Measurements from ENCODE around the gene SLC38A7.

- no peak for TF ChIP-seq CTCF (IDR thresholded peaks at IDR 0.05; ENCODE audit: low read depth, low read length)
- no peak for TF ChIP-seq POLR2A (IDR thresholded peaks at IDR 0.05; ENCODE audit: extremely low read depth, insufficient read length)
- no peak for TF ChIP-seq MAX (IDR thresholded peaks at IDR 0.05; ENCODE audit: low read depth, low read length)
Observed at GRCh38 chr16:58644108-58644507, 40.5 kb downstream of the SLC38A7 start.
